Left lung (tissue), 10 donors: ENCODE data around the gene DTX1. TPM values are rescaled to one million over a fixed set of nuclear protein-coding genes. Genes with fewer than 3 reads are reported as not detected.

Experiments used
- ATAC-seq: fragments of 200-7000 bp; cut with Tn5 transposase; one replicate; pipeline ENCODE4 v1.9.1; 2020; ENCODE audit warnings: moderate library complexity
- DNase-seq, 4 donors: peaks; one replicate each; pipeline ENCODE4 v3.0.0-alpha.2; 2013 to 2020
- H3K27ac ChIP-seq, 2 donors: fragments of 200-600 bp; sonication (generic) in 1 of 2; one replicate each; pipeline versions ENCODE4 v1.5.0 to v1.8.0; 2020 to 2021
- H3K27me3 ChIP-seq, 2 donors: fragments of 200-600 bp; sonication (generic) in 1 of 2; one replicate each; pipeline versions ENCODE4 v1.5.0 to v1.8.0; 2020 to 2021
- H3K36me3 ChIP-seq, 2 donors: fragments of 200-600 bp; sonication (generic) in 1 of 2; one replicate each; pipeline versions ENCODE4 v1.5.0 to v1.8.0; 2020 to 2021
- H3K4me1 ChIP-seq, 2 donors: fragments of 200-600 bp; one replicate each; pipeline ENCODE4 v1.8.0; 2021
- H3K4me3 ChIP-seq, 2 donors: fragments of 200-600 bp; sonication (generic) in 1 of 2; one replicate each; pipeline versions ENCODE4 v1.5.0 to v1.8.0; 2020 to 2021; ENCODE audit warnings: mild to moderate bottlenecking in 1 of 2
- H3K9me3 ChIP-seq, 2 donors: fragments of 200-600 bp; sonication (generic) in 1 of 2; one replicate each; pipeline versions ENCODE4 v1.5.0 to v1.8.0; 2020 to 2021
- intact Hi-C, 2 donors: fragments of 100-400 bp; cut with DNase I; formaldehyde crosslinking; loops; one replicate each; pipeline versions ENCODE4 v1.11.2 to v1.14.2; 2022
- polyA plus RNA-seq, 6 donors: library from polyadenylated mRNA; unstranded; fragments of 120-200 nt; gene quantifications; one replicate each; pipeline ENCODE4 v1.2.1, GENCODE V29; 2013; ENCODE audit not compliant: insufficient read length in 6 of 6
- total RNA-seq, 2 donors: library from RNA; stranded (reverse); fragmentation: NEBNext Ultra II Directional; extraction: Animal tissue kit (Norgen Biotek cat#: 25700); gene quantifications; one replicate each; pipeline ENCODE4 v1.2.1, GENCODE V29; 2021
- TF ChIP-seq, protein P1 (sequence below), 2 donors: fragments of 200-600 bp; sonication (generic) in 1 of 2; IDR thresholded peaks; one replicate each; pipeline versions ENCODE4 v1.5.0 to v1.8.0; 2021; ENCODE audit warnings: antibody characterized with exemption in 2 of 2
- donor health status: DM: no; HTN: yes; CAD: no.
- donor health status: DM: no; HTN: no; CAD: no.

The DTX1 gene
- total and polyA plus RNA-seq, 8 donors, result 0.70 to 6.3 (median 4.3) TPM

DNA sequence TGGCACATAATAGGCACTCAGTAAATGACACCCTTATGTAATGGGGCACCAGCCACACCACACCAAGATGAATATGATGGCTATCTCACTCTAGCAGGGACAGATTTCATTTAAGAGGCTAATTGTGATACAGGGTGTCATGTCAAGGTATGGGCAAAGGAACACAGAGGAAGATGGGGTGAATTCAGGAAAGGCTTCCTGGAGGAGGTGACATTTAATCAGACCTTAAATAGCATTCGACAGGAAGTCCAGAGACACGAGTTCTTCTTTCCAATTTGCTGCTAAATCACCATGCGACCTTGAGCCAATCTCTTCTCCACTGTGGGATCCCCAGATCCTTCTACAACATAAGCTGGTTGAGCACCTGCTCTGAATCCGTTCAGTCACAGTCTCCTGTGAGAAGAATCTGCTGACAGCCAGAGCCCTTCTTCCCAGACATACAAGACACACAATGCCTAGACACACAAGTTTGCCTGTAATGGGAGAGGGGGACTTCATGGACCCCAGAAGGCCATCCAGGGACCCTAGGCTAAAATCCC is 1.5 kb upstream of the DTX1 start:
- DNase-seq, result no peak
- H3K4me1 ChIP-seq, result peaks cover 4 to 13% of the 10 kb centered on the region in 2 donors
- TF ChIP-seq, protein P1, sequence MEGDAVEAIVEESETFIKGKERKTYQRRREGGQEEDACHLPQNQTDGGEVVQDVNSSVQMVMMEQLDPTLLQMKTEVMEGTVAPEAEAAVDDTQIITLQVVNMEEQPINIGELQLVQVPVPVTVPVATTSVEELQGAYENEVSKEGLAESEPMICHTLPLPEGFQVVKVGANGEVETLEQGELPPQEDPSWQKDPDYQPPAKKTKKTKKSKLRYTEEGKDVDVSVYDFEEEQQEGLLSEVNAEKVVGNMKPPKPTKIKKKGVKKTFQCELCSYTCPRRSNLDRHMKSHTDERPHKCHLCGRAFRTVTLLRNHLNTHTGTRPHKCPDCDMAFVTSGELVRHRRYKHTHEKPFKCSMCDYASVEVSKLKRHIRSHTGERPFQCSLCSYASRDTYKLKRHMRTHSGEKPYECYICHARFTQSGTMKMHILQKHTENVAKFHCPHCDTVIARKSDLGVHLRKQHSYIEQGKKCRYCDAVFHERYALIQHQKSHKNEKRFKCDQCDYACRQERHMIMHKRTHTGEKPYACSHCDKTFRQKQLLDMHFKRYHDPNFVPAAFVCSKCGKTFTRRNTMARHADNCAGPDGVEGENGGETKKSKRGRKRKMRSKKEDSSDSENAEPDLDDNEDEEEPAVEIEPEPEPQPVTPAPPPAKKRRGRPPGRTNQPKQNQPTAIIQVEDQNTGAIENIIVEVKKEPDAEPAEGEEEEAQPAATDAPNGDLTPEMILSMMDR (IDR thresholded peaks at IDR 0.05), result no peak
- H3K27ac ChIP-seq, result no peak overlapping the region
- no peaks in the 10 kb centered on the region for H3K9me3 ChIP-seq
- H3K36me3 ChIP-seq, result no peaks in the 10 kb centered on the region
- no peak for ATAC-seq
- intact Hi-C loops, result no loop called here
- no peak overlapping the region for H3K4me3 ChIP-seq
- H3K27me3 ChIP-seq, result peaks cover 29 to 67% of the 10 kb centered on the region in 2 donors

DNA sequence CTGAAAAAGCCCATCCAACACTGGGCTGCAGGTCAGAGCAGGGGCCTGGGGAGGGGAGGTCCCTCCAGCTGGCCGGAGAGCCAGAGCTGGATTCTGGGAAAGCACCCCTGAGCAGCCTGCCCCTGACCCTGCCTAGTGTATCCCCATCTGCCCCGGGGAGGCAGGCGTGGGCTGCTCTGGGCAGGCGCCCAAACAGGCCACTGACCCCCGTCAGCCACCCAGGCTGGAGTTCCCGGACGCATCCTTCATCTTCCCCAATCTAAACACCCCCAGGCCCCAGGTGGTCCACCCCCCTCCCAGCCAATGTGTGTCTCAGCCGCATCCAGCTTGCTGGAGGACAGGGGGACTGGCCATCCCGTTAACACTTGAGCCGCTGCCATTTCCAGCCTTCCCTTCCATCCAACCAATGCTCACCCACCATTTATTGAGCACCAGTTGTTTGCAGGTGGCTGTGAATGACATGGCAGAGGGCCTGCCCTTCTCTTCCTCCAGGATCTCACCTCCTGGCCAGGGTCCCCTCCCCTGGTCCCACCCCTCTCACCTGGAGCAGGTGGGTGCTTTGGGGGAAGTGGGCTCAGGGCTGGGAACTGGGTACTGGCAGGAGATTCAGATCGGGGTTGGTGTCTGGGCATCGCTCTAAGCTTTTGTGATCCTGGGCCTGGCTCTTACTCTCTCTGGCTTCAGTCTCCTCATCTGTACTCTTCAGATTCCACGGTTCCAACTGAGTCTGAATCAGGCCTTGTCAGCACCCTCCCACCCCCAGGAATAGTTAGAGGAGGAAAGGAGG is 743 bp upstream of the DTX1 start:
- intact Hi-C loops, result no loop called here
- TF ChIP-seq, protein P1 (IDR thresholded peaks at IDR 0.05), result no peak
- Histone ChIP-seq H3K4me3 (peak overlapping the region in 1 of 2 donors; percentile 24), H3K9me3 (no peaks in the 10 kb centered on the region), H3K36me3 (no peaks in the 10 kb centered on the region), H3K4me1 (peaks cover 4 to 13% of the 10 kb centered on the region in 2 donors), H3K27me3 (peaks cover 29 to 65% of the 10 kb centered on the region in 2 donors), H3K27ac (no peak overlapping the region)
- no peak for ATAC-seq
- no peak for DNase-seq

DNA sequence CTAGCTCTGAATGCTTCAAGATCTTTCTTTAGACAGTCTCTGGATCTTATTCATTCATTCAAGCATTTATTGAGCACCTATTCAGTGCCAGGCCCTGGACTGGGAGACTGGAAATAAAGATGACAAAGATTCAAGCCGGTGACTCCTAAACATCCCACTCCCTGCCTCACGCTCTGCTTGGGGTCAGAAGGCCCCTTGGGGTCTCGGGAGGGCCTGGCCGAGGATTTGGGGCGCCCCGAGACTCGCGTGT is 224 bp upstream of the DTX1 start:
- TF ChIP-seq, protein P1 (IDR thresholded peaks at IDR 0.05), result no peak
- no peak overlapping the region for H3K27ac ChIP-seq
- peaks cover 4 to 13% of the 10 kb centered on the region in 2 donors for H3K4me1 ChIP-seq
- H3K36me3 ChIP-seq, result no peaks in the 10 kb centered on the region
- intact Hi-C loops, result no loop called here
- ATAC-seq (no peak), DNase-seq (no peak)
- peak overlapping the region; percentile 24 to 31 for H3K4me3 ChIP-seq
- H3K27me3 ChIP-seq, result peaks cover 29 to 68% of the 10 kb centered on the region in 2 donors
- H3K9me3 ChIP-seq, result no peaks in the 10 kb centered on the region

DNA sequence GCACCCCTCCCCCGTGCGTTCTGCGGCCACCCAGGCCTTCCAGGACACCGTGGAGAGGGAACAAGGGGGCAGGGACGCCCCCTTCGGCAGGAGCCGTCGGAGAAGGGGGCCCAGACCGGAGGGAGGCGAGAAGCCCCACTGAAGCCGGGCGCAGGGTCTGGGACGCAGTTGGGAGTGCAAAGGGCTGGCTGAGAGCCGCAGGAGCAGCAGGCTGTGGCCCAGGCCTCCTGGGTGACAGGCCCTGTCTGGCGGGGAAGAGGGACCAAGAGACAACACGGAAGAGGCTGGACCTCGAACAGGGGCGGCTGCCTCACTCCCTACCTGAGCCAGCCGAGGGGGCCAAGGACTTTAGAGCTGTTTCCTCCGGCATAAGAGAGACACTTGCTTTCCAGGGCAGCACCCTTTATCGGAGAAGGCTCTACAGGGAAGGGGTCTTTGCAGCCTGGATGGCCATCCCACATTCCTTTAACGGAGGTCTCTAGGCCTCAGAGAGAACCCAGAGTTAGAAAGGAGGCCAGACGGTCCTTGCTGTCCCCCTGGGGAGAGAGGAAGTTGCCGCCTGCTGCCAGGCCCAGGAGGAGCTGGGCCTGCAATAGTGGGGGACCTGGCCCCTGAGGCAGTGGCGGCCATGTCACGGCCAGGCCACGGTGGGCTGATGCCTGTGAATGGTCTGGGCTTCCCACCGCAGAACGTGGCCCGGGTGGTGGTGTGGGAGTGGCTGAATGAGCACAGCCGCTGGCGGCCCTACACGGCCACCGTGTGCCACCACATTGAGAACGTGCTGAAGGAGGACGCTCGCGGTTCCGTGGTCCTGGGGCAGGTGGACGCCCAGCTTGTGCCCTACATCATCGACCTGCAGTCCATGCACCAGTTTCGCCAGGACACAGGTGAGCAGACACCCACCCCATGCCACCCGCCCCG is 1.3 kb downstream of the DTX1 start:
- TF ChIP-seq, protein P1 (IDR thresholded peaks at IDR 0.05), result no peak
- intact Hi-C loops, result no loop called here
- Histone ChIP-seq H3K27ac (no peak overlapping the region), H3K36me3 (no peaks in the 10 kb centered on the region), H3K9me3 (no peaks in the 10 kb centered on the region), H3K4me3 (peak overlapping the region in 1 of 2 donors; percentile 31), H3K4me1 (peaks cover 4 to 13% of the 10 kb centered on the region in 2 donors), H3K27me3 (peaks cover 29 to 75% of the 10 kb centered on the region in 2 donors)
- DNase-seq (peak in 1 of 4 donors; percentile 78), ATAC-seq (no peak)

DNA sequence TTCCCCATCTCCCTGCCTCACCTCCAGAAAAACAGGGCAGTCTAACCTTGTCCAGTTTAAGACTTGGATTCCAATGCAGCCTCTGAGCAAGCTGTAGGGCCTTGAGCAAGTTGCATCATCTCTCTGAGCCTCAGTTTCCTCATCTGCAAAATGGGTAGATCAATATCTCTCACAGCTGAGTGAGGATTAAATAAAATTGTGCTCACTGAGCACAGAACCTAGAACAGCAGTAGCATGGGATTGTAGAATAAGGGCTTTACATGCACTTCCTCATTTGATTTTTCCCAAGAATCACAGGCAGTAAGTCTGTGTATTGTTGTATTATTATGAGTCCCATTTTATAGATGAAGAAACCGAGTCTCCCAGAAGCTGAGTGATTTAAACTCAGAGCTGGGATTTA is 2.0 kb downstream of the DTX1 start:
- no peak for DNase-seq
- H3K27ac ChIP-seq, result no peak overlapping the region
- TF ChIP-seq, protein P1 (IDR thresholded peaks at IDR 0.05), result no peak
- H3K9me3 ChIP-seq, result no peaks in the 10 kb centered on the region
- no peak overlapping the region for H3K4me3 ChIP-seq
- H3K27me3 ChIP-seq, result peaks cover 29 to 75% of the 10 kb centered on the region in 2 donors
- H3K4me1 ChIP-seq, result peaks cover 4 to 13% of the 10 kb centered on the region in 2 donors
- intact Hi-C loops, result no loop called here
- no peak for ATAC-seq
- H3K36me3 ChIP-seq, result no peaks in the 10 kb centered on the region
